Glutamatergic neuron (in vitro differentiated cells): ENCODE results near the gene SIAH3. TPM values are rescaled to one million over a fixed set of nuclear protein-coding genes. Genes with fewer than 3 reads are reported as not detected.

Experiments
- DNase-seq: peaks from one replicate; pipeline ENCODE4 v3.0.0; 2022
- H3K27ac Mint-ChIP-seq: one replicate; pipeline ENCODE4 v1.8.0; 2020; ENCODE audit warnings: mild to moderate bottlenecking, mixed read lengths, inconsistent platforms; ENCODE audit not compliant: unreplicated experiment
- H3K27me3 Mint-ChIP-seq: one replicate; pipeline ENCODE4 v1.8.0; 2020; ENCODE audit warnings: mild to moderate bottlenecking, moderate library complexity, mixed read lengths, inconsistent platforms; ENCODE audit not compliant: unreplicated experiment
- H3K36me3 Mint-ChIP-seq: one replicate; pipeline ENCODE4 v1.8.0; 2020; ENCODE audit warnings: mild to moderate bottlenecking, mixed read lengths, inconsistent platforms; ENCODE audit not compliant: unreplicated experiment
- H3K4me1 Mint-ChIP-seq: one replicate; pipeline ENCODE4 v1.8.0; 2020; ENCODE audit warnings: mild to moderate bottlenecking, low read depth, mixed read lengths, inconsistent platforms; ENCODE audit not compliant: unreplicated experiment
- H3K4me3 Mint-ChIP-seq: one replicate; pipeline ENCODE4 v1.8.0; 2020; ENCODE audit warnings: mild to moderate bottlenecking, mixed read lengths, inconsistent platforms; ENCODE audit not compliant: unreplicated experiment
- H3K9me3 Mint-ChIP-seq: one replicate; pipeline ENCODE4 v1.8.0; 2020; ENCODE audit warnings: mild to moderate bottlenecking, moderate library complexity, mixed read lengths, inconsistent platforms; ENCODE audit not compliant: unreplicated experiment
- total RNA-seq: library from RNA; stranded (reverse); fragmentation: NEBNext Ultra II Directional; extraction: Animal tissue kit (Norgen Biotek cat#: 25700); gene quantifications from one replicate; pipeline ENCODE4 v1.2.1, GENCODE V29; 2021; ENCODE audit not compliant: unreplicated experiment
- TF ChIP-seq, protein P1 (sequence below): fragments of 200-600 bp; sonication (generic); IDR thresholded peaks from one replicate; pipeline ENCODE4 v1.5.0; 2021; ENCODE audit not compliant: partially characterized antibody, unreplicated experiment

SIAH3 gene
- total RNA-seq, 1 donor from 2014 or later = 1.2 TPM

DNA sequence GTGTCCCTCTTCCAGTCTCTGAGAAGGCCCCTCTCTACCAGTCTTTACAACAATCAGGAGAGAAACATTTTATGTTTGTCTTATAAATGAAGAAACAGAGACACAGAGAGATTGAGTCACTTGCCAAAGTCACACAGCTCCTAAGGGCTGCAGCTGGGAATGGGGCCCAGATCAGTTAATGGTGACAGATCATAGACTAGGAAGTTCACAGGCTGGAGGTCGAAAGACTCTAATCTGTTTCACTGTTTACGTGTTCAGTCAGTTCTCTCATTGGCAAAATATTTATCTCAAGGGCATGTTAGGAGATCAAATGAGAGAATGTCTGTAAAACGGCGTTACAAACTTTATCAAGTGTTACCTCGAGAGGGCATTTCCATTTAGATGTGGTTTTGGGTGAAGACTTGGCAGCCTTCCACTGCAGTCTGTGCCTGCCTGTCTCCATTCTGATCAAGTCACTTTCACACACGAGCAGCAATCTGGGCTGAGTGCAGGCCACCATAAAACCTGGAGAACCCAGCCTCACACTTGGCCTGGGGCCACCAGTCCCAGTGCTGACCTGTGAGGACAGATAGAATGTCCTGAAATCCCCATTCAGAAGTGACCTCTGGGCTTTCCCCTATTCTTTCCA is 65.1 kb downstream of the SIAH3 start:
- Mint-ChIP-seq H3K36me3 (no peaks in the 10 kb centered on the region), H3K4me1 (peaks cover 12% of the 10 kb centered on the region), H3K27me3 (no peaks in the 10 kb centered on the region), H3K9me3 (peaks cover 6% of the 10 kb centered on the region), H3K27ac (no peak overlapping the region), H3K4me3 (no peak overlapping the region)
- TF ChIP-seq, protein P1, sequence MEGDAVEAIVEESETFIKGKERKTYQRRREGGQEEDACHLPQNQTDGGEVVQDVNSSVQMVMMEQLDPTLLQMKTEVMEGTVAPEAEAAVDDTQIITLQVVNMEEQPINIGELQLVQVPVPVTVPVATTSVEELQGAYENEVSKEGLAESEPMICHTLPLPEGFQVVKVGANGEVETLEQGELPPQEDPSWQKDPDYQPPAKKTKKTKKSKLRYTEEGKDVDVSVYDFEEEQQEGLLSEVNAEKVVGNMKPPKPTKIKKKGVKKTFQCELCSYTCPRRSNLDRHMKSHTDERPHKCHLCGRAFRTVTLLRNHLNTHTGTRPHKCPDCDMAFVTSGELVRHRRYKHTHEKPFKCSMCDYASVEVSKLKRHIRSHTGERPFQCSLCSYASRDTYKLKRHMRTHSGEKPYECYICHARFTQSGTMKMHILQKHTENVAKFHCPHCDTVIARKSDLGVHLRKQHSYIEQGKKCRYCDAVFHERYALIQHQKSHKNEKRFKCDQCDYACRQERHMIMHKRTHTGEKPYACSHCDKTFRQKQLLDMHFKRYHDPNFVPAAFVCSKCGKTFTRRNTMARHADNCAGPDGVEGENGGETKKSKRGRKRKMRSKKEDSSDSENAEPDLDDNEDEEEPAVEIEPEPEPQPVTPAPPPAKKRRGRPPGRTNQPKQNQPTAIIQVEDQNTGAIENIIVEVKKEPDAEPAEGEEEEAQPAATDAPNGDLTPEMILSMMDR = no peak
- no peak for DNase-seq

DNA sequence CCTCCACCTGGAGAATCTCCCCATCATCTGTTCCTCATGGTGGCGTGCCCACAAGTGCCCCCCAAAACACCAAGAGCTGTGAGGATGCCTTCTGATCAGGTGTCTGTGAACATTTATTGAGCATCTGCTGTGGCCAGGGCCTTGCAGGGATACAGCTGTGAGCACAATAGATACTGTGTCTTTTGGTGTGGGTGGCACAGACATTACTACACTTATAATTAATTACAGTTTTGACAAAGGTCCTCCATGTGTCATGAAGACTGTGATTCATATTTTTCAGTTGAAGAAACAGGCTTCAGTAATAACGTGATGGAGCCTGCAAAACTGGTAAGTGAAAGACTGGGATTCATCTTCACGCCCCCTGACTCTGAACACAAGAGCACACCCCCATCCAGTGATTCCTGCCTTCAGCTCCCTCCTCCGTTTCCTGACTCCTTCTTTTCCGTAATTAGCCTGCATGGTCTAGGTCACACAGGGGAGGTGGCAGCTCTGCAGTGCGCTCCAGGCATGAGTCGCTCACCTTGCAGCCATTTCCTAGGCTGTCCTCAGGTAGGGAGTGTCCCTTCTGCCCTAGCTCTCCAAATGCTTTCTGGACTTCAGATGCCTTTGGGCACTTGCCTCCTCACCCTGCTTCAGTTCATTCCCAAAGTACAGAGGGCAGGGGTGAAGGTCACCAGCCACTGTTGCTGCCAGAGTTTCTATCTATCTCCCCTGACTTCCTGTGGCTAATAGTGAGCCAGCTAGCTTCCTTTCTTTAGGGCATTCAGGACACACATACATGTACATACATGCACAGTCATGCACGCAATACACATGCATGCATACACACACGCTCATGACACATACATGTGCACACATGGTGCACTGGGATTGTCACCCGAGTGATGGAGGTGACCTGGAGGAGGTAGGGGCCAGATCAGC is 66.5 kb downstream of the SIAH3 start:
- H3K4me1 Mint-ChIP-seq = peaks cover 12% of the 10 kb centered on the region
- no peak overlapping the region for H3K4me3 Mint-ChIP-seq
- no peaks in the 10 kb centered on the region for H3K27me3 Mint-ChIP-seq
- peaks cover 4% of the 10 kb centered on the region for H3K36me3 Mint-ChIP-seq
- no peak for DNase-seq
- TF ChIP-seq, protein P1 = no peak
- no peak overlapping the region for H3K27ac Mint-ChIP-seq
- H3K9me3 Mint-ChIP-seq = peaks cover 6% of the 10 kb centered on the region

DNA sequence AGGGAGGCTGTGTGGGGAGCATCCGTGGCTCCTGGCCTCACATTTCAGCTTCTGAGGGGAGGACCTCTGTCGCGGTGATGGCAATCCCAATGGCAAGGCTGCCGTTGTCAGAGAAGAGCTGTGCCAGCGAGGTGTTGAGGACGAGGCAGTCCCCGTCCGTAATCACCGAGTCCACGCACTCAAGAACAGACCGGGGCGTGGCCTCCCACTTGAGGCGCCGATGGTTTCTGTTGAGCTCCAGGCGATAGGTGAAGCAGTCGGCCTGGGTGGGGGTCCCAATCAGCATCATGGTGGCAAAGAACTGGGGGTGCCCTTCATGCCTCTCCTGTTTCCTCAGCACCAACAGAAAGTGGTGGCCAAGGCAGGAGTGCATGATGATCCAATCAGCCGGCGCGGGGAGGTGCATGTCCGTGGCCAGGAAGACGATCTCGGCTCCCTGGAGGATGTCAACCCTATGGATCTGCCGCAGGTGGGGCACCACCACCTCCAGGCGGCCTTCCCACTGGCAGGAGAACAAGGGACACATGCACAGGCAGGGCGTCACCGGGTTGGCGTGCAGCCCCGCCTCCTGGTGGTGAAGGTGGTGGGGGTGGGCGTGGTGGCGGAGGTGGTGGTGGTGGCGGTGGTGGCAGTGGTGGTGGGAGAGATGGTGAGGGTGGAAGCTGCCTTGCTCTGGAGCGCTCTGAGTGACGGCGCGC is 68.1 kb downstream of the SIAH3 start:
- H3K4me3 Mint-ChIP-seq = no peak overlapping the region
- DNase-seq = no peak
- H3K27me3 Mint-ChIP-seq = no peaks in the 10 kb centered on the region
- peaks cover 10% of the 10 kb centered on the region for H3K4me1 Mint-ChIP-seq
- TF ChIP-seq, protein P1 = no peak
- H3K36me3 Mint-ChIP-seq = peaks cover 4% of the 10 kb centered on the region
- peaks cover 6% of the 10 kb centered on the region for H3K9me3 Mint-ChIP-seq
- H3K27ac Mint-ChIP-seq = no peak overlapping the region

DNA sequence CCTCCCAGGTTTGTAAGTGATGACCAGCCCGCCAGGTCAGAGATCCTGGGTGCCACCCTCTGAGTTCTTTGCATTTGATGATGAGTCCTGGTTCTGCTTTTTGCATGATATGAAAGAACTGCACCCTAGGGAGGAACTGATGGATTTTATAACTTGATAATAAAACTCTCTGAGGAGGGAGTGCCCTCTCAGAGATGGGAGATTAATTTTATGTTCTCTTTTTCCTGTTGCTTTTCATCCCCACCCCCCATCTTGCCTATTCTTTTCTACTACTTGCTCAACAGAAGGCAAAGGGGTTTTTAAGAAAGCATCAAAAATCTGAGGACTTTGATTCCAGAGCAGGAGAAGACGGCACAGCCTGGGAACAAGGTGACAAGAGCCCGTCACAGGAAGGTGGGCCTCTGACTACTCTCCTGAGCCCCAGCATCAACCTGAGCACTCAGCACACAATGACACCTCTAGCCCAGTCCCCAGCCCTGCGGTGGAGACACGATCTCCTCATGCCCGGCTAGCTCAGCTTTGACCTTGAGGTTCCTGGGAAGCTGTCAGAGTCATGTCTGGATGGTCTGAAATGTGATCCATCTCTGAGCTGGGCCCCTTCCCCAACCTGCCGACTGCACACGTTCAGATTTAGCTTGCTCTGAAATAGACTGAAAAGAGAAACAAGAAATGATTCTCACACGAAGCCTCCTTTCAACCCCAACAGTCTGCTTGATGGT is 69.1 kb downstream of the SIAH3 start:
- TF ChIP-seq, protein P1 = no peak
- H3K36me3 Mint-ChIP-seq = peaks cover 4% of the 10 kb centered on the region
- H3K27ac Mint-ChIP-seq = no peak overlapping the region
- H3K27me3 Mint-ChIP-seq = no peaks in the 10 kb centered on the region
- peaks cover 10% of the 10 kb centered on the region for H3K4me1 Mint-ChIP-seq
- H3K4me3 Mint-ChIP-seq = no peak overlapping the region
- DNase-seq = no peak
- H3K9me3 Mint-ChIP-seq = peaks cover 6% of the 10 kb centered on the region
